ENCODE measurements around the gene CMTM2.

CMTM2 gene

DNA sequence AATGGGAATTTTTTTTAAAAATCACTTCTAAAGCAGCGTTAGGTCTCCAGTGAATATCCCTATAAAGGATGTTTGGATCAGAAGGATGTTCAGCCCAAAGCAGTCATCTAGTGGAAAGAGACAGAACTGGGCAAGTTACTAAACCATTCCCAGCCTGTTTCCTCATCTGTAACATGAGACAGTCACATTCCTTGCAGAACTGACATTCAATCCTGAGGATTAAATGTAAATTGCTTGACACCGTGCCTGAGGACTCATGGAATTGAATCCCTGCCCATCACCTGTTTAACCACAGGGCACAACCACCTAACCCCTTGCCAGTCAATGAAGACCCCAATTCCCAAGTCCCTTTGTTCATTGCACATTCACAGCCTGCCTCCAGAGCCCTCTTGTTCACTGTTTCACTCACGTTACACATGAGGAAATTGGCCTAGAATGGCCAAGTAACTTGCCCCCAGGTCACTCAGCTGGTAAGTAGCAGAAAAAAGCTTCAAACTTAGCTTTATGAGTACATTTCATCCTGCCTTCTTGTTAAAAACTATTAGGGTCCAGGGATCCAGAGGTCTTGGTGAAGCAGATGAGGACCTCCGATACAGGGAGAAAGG is 1.4 kb downstream of the CMTM2 start:
- no peak overlapping the region for H3K4me3 ChIP-seq (ENCODE audit: low read depth, low read length)
- in situ Hi-C loops (cut with HindIII; ENCODE audit: low sequenced_read_pairs) = loop anchor here (25.0 kb wide), 1 partner anchor 168 kb away; no protein-coding TSS in a partner anchor
- DNase-seq (ENCODE audit: low read depth) = peak; percentile 60
- TF ChIP-seq, protein P1, sequence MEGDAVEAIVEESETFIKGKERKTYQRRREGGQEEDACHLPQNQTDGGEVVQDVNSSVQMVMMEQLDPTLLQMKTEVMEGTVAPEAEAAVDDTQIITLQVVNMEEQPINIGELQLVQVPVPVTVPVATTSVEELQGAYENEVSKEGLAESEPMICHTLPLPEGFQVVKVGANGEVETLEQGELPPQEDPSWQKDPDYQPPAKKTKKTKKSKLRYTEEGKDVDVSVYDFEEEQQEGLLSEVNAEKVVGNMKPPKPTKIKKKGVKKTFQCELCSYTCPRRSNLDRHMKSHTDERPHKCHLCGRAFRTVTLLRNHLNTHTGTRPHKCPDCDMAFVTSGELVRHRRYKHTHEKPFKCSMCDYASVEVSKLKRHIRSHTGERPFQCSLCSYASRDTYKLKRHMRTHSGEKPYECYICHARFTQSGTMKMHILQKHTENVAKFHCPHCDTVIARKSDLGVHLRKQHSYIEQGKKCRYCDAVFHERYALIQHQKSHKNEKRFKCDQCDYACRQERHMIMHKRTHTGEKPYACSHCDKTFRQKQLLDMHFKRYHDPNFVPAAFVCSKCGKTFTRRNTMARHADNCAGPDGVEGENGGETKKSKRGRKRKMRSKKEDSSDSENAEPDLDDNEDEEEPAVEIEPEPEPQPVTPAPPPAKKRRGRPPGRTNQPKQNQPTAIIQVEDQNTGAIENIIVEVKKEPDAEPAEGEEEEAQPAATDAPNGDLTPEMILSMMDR (IDR thresholded peaks at IDR 0.05; ENCODE audit: low read depth, low read length, missing control alignments) = peak; percentile 39

DNA sequence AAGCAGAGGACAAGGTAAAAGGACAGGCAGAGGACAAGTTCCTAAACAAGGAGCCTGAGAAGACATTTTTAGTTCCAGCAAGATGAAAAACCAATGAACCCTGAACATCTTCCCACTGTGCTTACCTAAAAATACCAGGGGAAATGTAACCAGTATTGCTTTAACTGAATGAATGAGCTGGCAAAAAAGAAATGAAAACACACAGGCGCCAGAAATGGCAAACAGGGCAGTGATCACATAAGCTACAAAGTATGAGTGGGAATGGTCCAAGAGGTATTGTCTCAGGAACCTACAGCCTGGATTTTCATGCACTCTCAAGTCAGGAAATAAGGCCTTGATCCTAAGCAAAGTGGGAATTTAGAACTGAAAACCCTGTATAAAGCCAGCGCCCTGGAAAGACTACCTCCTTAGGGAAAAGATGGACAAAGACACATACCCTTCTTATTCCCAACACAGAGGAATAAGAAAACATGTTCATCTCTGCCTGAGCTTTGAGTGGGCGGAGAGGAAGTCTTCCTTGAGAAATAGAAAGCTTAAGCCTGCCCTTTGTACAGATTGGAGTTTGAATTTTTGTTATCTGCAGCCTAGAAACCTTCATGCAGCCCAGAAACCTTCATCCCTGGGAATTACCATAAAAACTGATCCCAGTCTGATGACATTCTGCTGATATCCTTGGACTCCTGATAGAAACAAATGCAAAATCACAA is 2.1 kb downstream of the CMTM2 start:
- no peak for DNase-seq (ENCODE audit: low read depth)
- TF ChIP-seq, protein P1 (IDR thresholded peaks at IDR 0.05; ENCODE audit: low read depth, low read length, missing control alignments) = no peak
- in situ Hi-C loops (cut with HindIII; ENCODE audit: low sequenced_read_pairs) = loop anchor here (25.0 kb wide), 1 partner anchor 169 kb away; no protein-coding TSS in a partner anchor
- no peak overlapping the region for H3K4me3 ChIP-seq (ENCODE audit: low read depth, low read length)

DNA sequence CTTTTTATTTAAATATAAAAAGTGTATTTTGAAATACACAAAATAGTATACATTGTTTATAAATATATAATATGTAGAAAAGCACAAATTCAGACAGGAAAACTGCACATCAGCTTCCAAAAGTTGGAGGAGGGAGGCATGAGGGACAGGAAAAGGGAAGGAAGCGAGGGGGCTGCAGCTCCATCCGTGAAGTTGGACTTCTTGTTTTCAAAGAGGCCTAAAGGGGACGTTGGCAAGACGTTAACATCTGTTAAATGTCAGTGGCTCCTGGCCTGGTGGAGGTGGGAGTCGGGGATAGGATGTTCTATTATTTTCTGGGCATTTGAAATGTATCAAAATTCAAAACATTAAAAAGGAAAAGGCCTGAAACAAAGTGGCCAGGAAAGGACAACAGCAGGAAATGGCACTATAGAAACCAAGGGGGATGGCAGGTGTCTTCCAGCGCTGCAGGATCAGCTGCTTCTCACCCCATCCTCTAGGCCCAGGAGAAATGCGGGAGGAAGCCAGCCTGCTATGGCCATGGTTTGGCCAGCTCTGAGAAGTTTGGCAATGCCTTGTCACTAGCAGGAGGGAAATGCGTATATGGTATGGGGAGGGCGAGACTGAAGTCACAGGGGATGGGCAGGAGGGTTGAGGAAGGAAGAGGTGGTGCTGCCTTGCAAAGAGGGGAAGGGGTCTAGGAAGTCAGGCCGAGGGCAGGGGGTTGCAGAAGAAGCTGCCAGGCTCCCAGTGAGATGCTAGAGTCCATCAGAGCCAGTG is 6.4 kb downstream of the CMTM2 start:
- TF ChIP-seq, protein P1 (IDR thresholded peaks at IDR 0.05; ENCODE audit: low read depth, low read length, missing control alignments) = no peak
- no peak overlapping the region for H3K4me3 ChIP-seq (ENCODE audit: low read depth, low read length)
- in situ Hi-C loops (cut with HindIII; ENCODE audit: low sequenced_read_pairs) = loop anchor here (25.0 kb wide), 1 partner anchor 173 kb away; no protein-coding TSS in a partner anchor
- no peak for DNase-seq (ENCODE audit: low read depth)

DNA sequence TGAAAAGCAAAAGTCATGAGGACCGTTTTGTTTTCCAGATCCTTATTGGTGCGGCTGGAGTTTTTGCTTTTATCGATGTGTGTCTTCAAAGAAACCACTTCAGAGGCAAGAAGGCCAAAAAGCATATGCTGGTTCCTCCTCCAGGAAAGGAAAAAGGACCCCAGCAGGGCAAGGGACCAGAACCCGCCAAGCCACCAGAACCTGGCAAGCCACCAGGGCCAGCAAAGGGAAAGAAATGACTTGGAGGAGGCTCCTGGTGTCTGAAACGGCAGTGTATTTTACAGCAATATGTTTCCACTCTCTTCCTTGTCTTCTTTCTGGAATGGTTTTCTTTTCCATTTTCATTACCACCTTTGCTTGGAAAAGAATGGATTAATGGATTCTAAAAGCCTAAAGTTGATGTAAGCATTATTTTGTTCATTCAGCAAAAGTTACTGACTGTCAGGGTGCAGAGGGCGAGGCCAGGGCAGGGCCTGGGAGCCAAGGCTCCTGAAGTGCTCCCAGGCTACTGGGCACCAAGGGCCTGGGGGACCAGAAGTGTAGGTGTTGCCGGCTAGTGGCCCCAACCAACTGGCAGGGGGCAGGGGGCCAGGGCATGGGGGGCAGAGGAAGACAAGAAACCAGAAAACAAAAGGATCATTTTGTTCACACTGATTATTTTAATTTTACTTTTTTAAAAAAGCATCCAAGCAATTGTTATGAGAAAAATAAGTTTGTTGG is 8.8 kb downstream of the CMTM2 start:
- H3K4me3 ChIP-seq (ENCODE audit: low read depth, low read length) = no peak overlapping the region
- DNase-seq (ENCODE audit: low read depth) = no peak
- TF ChIP-seq, protein P1 (IDR thresholded peaks at IDR 0.05; ENCODE audit: low read depth, low read length, missing control alignments) = no peak
- in situ Hi-C loops (cut with HindIII; ENCODE audit: low sequenced_read_pairs) = loop anchor here (25.0 kb wide), 1 partner anchor 176 kb away; no protein-coding TSS in a partner anchor

DNA sequence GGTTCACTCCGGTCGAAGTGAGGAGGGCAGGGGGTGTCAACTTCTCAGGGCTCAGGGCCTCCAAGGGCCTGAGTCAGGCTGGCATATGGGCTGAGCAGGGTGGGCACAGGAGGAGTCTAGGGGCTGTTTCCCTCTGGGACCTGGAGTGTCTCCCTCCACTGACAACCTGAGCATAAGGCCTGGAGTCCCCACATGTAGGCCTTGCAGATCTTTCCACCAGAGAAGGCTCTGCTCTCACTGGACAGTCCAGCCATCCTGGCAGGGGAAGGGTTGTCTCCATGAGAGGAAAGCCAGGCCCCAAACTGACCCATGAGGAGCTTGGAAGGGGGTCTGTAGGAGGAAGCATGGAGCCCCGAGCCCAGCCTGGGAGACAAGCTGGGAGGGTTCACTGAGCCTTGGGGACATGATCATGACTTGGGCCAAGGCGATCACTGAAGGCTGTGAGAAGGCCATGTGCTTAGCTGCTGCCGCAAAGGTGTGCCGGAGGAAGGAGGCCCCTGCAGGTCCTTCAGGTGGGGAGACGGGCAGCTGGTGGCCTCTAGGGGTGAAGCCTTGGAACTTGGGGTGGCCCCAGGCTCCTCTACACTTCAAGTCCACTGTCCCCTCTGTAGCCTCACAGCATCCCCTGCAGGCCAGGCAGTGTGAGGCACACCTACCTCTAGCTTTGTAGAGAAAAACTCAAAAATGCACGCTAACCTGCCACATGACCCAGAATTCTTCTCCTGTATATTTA is 9.9 kb downstream of the CMTM2 start:
- DNase-seq (ENCODE audit: low read depth) = no peak
- no peak overlapping the region for H3K4me3 ChIP-seq (ENCODE audit: low read depth, low read length)
- in situ Hi-C loops (cut with HindIII; ENCODE audit: low sequenced_read_pairs) = loop anchor here (25.0 kb wide), 1 partner anchor 177 kb away; no protein-coding TSS in a partner anchor

More for the DNA sequence above, 9.9 kb downstream of the CMTM2 start:
- TF ChIP-seq, protein P1 (IDR thresholded peaks at IDR 0.05; ENCODE audit: low read depth, low read length, missing control alignments) = peak; percentile 61
